Occipital lobe (tissue), 2 donors: ENCODE data around the gene EZH1. TPM values are rescaled to one million over a fixed set of nuclear protein-coding genes. Genes with fewer than 3 reads are reported as not detected.
"Not testable (repeated sequence)": the region's sequence is repeated elsewhere in the genome, so short reads cannot be mapped to it uniquely, and the experiment has no call there.

Source experiments
- DNase-seq: peaks from one replicate; lab custom pipeline; 2025; lab: John Stamatoyannopoulos, UW
- total RNA-seq: library from RNA; depleted of rRNA; stranded (reverse); fragments of >200 nt; gene quantifications from one replicate; pipeline ENCODE4 v1.2.3, GENCODE V29; 2014

EZH1 gene
- total RNA-seq, 1 donor from 2014 or later = 23.2 TPM

DNA sequence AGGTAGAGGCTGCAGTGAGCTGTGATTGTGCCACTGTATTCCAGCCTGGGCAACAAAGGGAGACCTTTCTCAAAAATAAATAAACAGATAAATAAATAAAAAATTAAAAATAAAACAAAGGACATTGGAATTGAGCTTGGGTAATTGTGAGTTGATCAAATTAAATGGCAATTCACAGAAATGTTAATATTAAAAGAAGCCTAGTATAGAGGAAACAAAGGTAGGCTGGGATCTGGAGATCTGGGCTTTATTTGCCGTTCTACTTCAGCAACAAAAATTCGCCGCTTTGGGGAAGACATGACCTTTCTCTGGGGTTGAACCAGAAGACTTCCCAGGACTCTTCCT, 28.1 kb upstream of the EZH1 start:
- DNase-seq = no peak

DNA sequence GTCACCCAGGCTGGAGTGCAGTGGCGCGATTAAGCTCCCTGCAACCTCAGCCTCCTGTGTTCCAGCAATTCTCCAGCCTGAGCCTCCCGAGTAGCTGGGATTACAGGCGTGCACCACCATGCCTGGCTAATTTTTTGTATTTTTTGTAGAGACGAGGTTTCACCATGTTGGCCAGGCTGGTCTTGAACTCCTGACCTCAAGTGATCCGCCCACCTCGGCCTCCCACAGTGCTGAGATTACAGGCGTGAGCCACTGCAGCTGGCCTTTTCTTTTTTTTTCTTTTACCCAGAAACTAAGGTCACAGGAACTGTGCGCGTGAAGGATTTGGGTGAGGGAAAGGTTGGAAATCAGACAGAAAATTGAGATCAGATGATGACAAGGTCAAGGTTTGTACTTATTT, 25.1 kb upstream of the EZH1 start:
- DNase-seq = not testable (repeated sequence)

DNA sequence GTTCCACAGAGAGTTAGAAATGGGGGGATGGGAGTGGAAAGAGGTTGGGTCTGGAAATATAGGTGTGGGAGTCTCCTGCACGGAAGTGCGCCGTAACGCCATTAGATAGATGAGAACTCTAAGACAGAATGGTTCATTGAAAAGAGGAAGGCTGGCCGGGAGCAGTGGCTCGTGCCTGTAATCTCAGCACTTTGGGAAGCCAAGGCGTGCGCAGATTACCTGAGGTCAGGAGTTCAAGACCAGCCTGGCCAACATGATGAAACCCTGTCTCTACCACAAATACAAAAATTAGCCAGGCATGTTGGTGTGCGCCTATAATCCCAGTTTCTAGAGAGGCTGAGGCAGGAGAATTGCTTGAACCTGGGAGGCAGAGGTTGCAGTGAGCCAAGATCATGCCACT, 23.2 kb upstream of the EZH1 start:
- DNase-seq = not testable (repeated sequence)

DNA sequence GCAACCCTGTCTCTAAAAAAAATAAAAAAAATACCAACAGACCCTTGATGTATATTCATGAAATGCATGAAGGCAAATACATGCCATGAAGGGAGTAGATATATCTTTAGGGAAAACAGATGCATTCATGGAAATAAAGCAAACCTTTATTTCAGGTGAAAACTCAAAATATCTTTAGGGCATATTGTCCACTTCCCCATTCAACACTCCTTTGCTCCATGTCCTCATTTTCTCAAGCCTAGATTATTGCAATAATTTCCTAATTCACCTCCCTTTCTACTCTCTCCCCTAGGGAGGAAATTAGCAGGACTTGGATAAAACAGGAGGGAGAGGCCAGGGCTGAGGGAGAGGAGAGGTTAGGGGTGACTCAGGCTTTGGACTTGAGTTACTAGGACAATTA, 22.7 kb upstream of the EZH1 start:
- no peak for DNase-seq

DNA sequence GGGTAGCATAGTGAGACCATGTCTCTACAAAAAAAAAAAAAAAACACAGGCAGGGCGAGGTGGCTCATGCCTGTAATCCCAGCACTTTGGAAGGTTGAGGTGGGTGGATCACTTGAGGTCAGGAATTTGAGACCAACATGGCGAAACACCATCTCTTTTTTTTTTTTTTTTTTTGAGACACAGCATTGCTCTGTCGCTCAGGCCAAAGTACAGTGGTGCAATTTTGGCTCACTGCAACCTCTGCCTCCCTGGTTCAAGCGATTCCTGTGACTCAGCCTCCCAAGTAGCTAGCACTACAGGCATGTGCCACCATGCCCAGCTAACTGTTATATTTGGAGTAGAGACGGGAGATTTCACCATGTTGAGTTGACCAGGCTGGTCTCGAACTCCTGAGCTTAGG, 21.3 kb upstream of the EZH1 start:
- DNase-seq = no peak

DNA sequence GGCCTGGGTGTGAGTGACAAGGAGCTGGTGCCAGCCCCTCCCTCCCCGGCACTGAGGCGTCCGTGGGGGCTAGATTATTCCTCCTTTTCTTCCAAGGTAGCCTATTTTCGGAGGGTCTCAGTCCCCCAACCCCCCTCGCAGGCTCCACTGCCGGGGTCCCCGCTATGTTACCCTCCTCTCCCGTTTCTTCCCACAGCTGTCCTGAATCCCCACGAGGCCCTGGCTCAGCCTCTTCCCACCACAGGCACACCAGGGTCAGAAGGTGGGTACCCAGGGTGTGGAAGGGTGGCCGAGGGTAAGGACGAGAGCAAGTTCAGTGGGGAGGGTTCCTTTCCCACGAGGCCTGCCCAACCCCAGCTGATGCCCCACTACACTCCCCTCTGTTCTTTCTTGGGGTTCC, 16.8 kb upstream of the EZH1 start:
- DNase-seq = no peak

DNA sequence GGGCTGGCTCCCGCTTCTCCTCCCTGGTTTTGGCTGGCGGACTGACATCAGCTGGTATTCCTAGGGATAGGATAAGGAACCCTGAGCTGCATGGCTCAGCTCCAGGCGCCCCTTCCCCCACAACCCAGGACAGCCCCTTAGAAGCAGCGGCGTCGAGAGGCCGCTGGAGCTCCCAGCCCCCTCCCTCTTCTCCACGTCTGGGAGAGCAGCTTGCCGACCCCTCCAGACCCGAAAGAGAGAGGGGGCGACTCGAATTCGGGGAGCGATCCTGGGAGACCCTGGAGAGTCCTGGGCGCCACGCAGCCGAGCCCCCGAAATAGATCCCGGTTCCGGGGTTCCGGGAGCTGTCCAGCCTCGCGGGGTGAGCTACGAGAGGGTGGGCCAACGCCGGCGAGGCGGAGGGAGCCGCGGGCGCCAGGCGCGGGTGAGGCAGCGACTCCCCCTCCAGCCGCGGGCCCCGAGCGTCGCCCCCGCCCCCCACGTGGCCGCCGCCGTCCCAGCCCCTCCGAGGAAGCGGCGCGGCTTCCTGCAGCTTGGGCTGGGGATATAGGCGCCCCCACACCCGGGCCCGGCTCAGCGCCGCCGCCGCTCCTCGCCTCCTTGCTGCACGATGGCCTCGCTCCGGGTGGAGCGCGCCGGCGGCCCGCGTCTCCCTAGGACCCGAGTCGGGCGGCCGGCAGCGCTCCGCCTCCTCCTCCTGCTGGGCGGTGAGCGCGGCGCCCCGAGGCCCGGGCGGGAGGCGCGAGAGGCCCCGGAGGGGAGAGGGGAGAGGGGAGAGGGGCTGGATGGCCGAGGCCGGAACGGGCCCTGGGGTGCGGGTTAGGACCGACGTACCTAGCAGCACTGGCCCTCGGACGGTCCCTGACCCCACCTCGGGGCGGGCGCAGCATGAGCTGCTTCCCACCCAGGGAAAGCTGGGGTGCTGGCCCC, 16.1 kb upstream of the EZH1 start, which contains the start of gene RAMP2:
Gene RAMP2 (plus strand): TSS at position 576 of the 930 bp plus-strand sequence. CDS start 35 bp downstream, at position 611.
- no peak for DNase-seq

DNA sequence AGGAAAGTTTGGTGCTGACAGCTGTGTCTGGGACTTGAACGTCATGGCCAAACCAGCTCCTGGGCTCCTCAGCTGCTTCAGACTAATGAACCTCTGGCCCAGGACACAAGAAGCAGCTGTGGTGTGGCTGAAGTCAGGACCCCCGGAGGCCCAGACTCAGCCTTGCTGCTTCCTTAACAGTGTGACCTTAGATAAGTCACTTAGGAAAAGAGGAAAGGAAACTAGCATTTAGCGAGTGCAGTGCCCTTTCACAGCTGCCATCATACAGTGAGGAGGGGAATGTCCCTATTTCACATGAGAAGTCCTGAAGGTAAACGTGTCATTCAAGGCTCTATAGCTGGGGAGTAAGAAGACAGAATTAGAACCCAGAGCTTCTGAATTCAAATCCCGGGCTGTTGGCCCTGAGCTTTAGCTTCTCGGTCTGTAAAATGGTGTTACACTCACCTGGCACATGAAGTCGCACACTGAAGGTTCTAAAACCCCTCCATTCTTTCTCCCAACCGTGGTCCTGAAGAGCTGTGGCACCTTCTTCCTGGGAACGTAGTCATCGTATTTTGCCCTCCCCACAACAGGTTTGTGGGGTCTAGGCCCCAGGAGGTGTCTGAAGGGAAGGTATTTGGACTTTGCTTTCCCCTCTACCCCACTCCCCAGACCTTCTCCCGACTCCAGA, 15.3 kb upstream of the EZH1 start:
- DNase-seq = no peak

DNA sequence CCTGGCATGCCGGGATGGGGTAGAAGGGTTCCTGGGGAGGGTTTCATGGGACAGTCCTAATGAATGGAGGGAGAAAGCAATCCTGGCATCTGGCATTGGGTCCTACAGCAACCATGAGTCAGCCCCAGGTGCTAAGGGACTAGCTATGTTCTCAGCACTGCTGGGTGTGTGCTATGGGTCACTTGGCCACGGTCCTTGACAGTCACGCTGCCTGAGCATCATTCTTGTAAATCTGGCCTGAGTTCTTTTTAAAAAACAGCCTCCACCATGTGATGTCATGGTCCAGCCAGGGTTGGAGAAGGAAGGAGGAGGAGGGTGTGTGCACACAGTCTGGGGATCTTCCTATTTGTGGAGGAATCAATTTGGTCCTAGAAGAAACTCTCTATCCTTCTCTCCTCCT, 9.9 kb upstream of the EZH1 start:
- no peak for DNase-seq

DNA sequence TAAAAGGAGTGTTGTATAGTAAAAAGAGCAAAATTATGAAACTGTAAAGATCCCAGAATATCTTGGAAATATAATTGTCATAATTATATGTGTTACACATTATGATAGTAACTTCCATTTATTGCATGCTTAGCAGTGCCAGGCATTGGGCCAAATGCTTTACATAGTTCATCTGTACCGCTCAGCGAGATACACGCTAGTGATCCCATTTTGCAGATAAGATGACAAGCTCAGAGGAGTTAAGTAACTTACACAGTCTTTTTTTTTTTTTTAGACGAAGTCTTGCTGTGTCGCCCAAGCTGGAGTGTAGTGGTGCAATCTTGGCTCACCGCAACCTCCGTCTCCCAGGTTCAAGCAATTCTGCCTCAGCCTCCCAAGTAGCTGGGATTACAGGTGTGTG, 6.8 kb upstream of the EZH1 start:
- no peak for DNase-seq

DNA sequence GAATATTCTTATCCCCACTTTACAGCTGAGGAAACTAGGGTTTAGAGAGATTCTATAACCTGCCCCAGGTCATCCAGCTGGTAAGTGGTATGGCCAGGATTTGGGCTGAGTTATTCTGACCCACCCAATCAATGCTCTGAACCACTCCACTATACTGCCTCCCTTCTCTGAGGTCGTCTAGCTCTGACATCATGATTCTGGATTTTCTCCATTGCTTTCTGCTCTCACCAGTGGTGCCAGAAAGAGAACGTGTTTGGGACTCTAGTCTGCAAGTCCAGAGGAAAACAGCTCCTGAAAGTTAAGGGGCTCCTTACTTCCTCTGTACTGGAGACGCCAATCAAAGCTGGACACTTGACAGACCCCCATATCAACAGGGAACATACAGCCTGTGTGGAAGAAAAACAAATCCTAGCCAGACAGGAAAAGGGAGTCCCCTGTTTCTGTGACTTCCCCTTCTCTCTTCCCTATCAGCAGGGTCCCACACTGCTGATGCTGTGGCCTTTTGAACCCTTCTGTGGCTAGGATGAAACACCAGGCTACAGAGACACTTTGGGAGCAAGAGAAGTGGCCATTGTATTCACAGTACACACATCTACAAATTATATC, 6.0 kb upstream of the EZH1 start:
- DNase-seq = no peak

DNA sequence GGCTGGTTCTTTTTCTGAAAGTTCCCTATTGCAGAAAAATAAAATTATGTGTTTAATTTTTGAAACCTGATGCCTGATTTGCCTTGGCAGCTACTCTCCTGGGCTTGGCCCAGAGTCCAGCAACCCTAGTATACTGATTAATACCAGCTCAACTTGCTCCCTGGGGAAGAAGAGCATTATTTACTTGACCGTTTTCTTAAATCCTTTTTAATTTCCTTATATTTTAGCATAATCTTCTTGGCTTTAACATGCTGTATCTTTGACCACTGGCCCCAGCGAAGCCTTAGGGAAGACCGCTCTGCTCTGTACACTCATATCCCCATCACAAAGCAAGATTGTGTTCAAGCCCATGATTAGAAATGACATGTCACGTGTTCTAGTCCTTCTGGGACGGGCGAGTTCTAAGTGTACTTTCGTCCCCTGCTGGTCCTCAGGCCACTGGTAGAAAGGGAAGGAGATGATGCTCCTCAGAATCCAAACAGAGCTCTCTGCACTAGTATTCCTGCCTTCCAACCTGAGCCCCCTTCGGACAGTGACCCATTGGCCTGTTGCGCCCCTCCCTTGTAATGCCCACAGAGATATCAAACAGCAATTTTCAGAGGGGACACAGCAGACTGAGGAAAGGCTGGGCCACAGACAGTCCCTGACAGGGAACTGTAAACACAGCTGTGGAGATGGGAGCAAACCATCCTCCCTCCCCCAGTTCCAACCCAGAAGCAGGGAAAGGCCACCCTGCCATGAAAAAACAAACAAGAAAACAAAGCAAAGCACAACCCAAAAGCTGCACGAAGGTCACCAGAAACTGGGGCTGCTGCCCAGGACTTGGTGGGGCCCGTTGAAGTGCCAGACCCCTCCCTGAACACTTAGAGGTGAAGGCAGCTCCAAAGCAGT, 4.3 kb upstream of the EZH1 start:
- DNase-seq = no peak

DNA sequence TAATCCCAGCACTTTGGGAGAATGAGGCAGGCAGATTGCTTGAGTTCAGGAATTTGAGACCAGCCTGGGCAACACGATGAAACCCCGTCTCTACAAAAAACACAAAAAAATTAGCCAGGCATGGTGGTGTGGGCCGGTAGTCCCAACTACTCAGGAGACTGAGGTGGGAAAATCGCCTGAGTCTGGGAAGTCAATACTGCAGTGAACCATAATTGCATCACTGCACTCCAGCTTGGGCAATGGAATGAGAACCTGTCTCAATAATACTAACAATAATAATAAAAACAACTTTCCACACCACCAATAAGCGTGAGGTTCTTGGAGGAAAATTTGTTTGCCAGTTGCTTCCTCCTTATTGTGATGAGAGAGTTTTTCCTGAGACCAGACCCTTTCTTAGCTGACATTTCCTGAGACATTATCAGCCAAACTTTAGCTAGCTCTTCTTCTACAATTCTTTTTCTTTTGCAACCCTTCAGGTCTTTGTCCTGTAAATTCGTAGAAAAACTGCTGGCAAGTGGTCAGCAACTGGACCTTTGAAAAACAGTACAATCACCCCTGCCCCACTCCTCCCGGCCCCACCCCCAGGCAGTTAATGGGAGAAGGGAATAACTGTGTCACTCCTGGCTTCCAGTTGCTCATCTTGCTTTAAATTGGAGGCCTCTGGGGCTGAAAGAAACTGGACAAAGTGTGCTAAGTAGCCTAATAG, 3.5 kb upstream of the EZH1 start:
- no peak for DNase-seq

DNA sequence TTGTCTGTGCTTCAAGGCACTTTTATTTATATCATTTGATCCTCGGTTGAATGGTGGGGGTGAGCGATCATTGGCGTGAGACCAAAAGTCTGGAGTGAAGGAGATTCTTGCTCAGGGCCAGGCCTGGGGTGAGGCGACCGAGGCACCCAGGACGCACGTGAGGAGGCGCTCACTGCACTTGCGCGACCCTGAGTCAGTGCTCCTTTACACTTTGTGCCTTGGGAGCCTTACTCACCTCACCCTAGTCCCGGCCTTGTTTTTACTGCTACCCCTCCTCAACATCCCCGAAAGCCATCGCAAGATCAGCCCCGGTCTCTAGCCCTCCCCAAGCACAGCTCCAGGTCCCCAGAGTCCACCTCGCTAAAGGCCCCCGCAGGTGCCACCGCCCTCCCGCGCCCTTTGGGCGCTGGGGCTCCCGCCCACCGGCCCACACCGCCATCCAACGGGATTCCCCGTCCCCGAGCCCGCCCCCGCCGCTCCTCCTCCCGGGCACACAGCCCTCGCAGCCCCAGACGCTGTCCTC, 496 bp downstream of the EZH1 start:
- peak; percentile 77 for DNase-seq

DNA sequence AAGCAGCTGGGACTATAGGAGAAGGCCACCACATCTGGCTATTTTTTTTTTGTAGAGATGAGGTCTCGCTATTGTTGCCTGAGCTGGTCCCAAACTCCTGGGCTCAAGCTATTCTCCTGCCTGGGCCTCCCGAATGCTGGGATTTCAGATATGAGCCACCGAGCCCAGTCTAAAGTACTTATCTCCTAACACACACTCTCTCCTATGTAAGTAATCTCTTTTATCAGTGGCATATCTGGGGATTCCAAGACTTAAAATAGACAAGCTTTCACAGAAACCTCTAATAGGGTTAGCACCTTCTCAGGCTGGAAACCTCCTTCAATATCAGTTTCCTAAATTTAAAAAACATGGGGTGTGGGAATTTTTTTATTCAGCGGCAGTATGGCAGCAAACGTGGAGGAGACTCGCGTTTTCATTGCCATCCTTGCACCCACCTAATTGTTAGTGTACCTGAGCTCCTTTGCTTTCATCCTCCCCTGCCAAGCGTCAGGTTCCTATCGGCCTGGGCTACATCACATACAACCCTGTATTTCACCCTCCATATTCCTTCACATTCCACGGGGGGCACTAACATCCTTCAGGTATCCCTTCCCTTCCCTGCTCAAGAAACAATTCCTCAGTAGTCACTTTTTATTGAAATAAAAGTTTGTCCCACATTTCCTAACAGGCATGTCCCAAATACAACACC, 1.1 kb downstream of the EZH1 start:
- DNase-seq = no peak

DNA sequence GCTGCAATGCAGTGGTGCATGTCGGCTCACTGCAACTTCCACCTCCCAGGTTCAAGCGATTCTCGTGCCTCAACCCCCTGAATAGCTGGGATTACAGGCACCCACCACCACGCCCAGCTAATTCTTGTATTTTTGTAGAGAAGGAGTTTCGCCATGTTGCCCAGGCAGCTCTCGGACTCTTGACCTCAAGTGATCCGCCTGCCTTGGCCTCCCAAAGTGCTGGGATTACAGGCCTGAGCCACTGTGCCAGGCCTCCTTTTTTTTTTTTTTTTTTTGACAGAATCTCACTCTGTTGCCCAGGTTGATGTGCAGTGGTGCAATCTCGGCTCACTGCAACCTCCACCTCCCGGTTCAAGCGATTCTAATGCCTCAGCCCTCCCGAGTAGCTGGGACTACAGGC, 1.9 kb downstream of the EZH1 start:
- not testable (repeated sequence) for DNase-seq

DNA sequence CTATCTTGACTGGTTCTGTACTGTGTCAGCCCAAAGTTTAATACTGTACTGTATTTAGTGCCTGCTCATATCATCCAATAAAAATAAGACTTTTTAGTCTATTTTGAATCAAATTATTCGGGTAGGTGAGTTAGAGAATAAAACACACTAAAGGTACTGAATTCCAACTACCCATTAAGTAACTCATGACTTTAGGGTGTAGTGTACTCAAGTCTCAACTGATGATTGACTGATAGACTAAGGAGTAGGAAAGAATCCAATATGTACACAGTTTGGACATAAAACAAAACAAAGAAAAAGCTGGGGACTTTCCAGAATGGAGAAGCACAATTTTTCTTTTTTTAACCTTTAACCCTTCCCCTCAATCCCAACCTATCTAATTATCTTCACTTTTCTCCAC, 4.1 kb downstream of the EZH1 start:
- no peak for DNase-seq

DNA sequence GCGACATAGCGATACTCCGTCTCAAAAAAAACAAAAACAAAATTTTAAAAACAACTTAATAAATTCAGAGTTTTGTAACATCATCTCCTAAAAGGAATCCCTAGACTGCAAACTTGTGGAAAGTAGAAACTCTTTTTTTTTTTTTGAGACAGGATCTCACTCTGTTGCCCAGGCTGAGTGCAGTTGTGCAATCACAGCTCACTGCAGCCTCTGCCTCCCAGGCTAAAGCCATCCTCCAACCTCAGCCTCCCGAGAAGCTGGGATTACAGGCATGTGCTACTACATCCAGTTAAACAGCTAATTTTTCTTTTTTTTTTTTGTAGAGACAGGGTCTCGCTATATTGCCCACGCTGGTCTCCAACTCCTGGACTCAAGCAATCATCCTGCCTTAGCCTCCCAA, 19.7 kb downstream of the EZH1 start:
- no peak for DNase-seq

DNA sequence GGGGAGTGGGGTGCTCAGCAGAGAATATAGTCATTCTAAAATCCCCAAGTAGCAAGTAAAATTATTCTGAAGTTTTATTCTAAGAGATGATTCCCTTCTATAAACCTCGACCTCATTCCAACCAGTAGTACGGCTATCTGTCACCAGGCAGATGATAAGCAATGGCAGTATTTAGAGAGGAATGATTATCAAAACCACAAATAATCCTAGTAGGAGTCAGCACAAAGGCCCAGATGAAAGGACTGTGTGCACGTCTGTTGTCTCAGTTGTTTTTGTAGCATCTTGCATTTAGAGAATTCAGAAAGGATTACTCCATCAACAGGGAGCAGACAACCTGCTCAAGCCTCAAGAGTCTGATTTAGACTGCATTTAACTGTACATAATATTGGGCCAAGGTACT, 21.2 kb downstream of the EZH1 start:
- no peak for DNase-seq

DNA sequence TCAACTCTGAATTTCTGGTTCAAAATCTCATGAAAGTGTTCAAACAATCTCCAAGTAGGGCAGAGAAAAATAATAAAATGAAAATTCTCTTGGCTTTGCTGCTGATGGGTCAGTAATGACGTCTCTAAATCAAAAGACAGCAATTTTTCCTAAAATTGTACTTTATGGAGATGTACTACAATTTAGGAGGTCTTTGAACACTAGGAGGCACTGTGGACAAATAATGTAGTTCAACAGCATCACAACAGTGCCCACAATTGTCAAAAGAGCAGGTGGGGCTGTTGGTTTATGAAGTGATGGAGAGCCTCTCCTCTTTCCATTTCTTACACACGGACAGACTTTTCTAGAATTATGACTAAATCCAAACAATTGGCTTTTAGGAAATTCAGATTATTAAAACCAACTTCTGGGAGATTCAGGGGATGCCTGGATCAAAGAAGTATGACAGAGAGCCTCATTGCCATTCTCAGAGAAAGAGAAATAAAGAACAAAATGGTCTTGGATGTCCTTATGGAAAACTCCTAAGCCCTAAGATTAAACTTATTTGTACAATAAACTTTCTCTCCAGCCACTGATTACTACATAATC, 23.8 kb downstream of the EZH1 start:
- no peak for DNase-seq
